Occipital lobe (tissue), 3 donors: Measurements from ENCODE around the gene CIAO2A. TPM values are rescaled to one million over a fixed set of nuclear protein-coding genes. Genes with fewer than 3 reads are reported as not detected.

Source experiments
- DNase-seq: peaks from one replicate; lab custom pipeline; 2025; lab: John Stamatoyannopoulos, UW
- small RNA-seq: library from RNA; depleted of rRNA; stranded (forward); fragments of <200 nt; gene quantifications from one replicate; pipeline ENCODE3, GENCODE V24; 2014
- total RNA-seq: library from RNA; depleted of rRNA; stranded (reverse); fragments of >200 nt; gene quantifications from one replicate; pipeline ENCODE4 v1.2.3, GENCODE V29; 2014

Gene CIAO2A
- total RNA-seq, 1 donor from 2014 or later: 36.3 TPM

- DNase-seq: no peak
These were observed 48.6 kb downstream of the CIAO2A start for GRCh38 chr15:64045101-64045435.

GRCh38 chr15:64044300-64045100 is 49.1 kb downstream of the CIAO2A start:
- no peak for DNase-seq

GRCh38 chr15:64038878-64039610 is 54.6 kb downstream of the CIAO2A start:
- DNase-seq: no peak

- no peak for DNase-seq
These were observed 55.7 kb downstream of the CIAO2A start for GRCh38 chr15:64037966-64038365.

GRCh38 chr15:64037116-64037515 is 56.5 kb downstream of the CIAO2A start:
- DNase-seq: no peak

GRCh38 chr15:64035525-64035924 is 58.1 kb downstream of the CIAO2A start:
- no peak for DNase-seq

- DNase-seq: no peak
These were observed 59.1 kb downstream of the CIAO2A start for GRCh38 chr15:64034519-64034918.

GRCh38 chr15:64032329-64032728 is 61.3 kb downstream of the CIAO2A start:
- DNase-seq: no peak

- no peak for DNase-seq
These were observed 63.5 kb downstream of the CIAO2A start for GRCh38 chr15:64030123-64030522.

GRCh38 chr15:64029633-64030032 is 64.0 kb downstream of the CIAO2A start:
- DNase-seq: no peak

- DNase-seq: peak; percentile 58
These were observed 64.5 kb downstream of the CIAO2A start for GRCh38 chr15:64029110-64029509.

- DNase-seq: no peak
These were observed 67.0 kb downstream of the CIAO2A start for GRCh38 chr15:64026591-64026990.

DNA sequence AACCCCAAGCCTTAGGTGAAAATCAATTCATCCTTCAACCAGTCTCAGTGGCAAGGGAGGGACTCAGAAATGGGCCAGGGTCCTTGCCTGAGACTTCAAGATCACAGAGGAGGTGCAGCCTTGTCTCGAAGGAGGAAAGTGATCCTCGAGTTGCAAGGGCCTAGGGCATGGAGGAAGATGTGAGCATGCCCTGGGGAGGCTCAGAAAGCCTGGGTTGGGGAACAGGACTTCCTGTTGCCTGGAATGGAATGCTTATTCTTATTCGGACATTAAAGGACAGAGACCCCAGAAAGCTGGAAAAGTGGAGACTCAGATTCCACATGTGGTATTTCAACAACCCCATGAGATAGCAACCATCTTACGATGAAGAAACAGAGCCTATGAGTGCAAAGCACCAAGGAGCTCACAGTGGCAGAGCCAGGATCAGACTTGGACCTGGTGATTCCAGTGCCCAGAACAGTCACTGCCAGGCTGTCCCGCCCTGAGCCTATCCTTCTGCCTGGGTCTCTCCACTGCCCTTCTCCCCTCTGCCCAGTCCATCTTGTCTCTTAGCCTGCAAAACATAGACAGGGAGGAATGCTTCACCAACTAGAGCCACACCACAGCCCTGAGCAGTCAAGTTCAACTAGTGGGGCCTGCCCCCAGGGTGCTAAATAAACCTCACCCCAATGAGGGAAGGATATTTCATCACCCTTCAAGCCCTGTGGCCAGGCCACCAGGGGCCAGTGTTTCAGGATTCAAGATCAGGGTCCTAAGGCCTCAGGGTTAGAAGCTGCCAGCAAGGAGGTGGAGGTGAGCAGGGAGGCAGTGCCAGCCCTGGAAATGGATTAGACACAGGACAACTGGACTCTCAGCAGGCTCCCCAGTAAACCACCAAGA is 69.2 kb downstream of the CIAO2A start:
- DNase-seq: no peak

GRCh38 chr15:64023220-64023619 is 70.4 kb downstream of the CIAO2A start:
- no peak for DNase-seq

DNA sequence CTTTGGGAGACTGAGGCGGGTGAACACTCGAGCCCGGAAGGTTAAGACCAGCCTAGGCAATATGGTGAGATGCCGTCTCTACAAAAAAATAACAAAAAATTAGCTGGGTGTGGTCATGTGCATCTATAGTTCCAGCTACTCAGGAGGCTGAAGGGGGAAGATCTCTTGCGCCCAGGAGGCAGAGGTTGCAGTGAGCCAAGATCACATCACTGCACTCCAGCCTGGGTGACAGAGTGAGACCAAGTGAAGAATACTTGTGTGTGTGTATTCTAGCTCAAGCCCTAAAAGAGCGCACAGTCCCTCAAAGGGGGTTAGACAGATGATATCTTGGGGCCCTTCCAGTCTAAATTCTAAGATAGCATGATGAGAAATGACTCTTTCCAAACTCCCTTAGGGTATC is 71.1 kb downstream of the CIAO2A start:
- no peak for DNase-seq

Small RNAs within 50 kb of the gene (small RNA-seq; reads per million reads assigned to genes)
- not detected for gene RF00019

Other genes with a start within 250 kb of the CIAO2A start
- gene DAPK2, start 47.4 kb downstream of the CIAO2A start, total RNA-seq: 5.0 TPM
- 37.6 TPM for gene SNX1, start 2.1 kb upstream of the CIAO2A start, total RNA-seq
- 14.5 TPM for gene SNX22, start 57.9 kb upstream of the CIAO2A start, total RNA-seq
- 142 TPM for gene PPIB, start 69.2 kb upstream of the CIAO2A start, total RNA-seq